Right atrium auricular region (tissue), 2 donors: ENCODE measurements around the gene TRPM1. TPM values are rescaled to one million over a fixed set of nuclear protein-coding genes. Genes with fewer than 3 reads are reported as not detected.
A peak's percentile ranks its signal among the peaks of the same experiment; 100 is the strongest.

Experiments used
- DNase-seq: peaks from one replicate; pipeline ENCODE4 v3.0.0-alpha.2; 2019; ENCODE audit warnings: low spot score
- H3K27ac ChIP-seq, 2 donors: fragments of 200-600 bp; sonication (generic); 1 replicate in 1 of 2; 2 replicates in 1 of 2; pipeline ENCODE4 v1.5.1; 2016 to 2019
- H3K27me3 ChIP-seq, 2 donors: fragments of 200-600 bp; sonication (generic); one replicate each; pipeline versions ENCODE4 v1.5.1 to v1.6.0; 2017 to 2019
- H3K36me3 ChIP-seq: fragments of 200-600 bp; sonication (generic); one replicate; pipeline ENCODE4 v1.5.1; 2016
- H3K4me1 ChIP-seq, 2 donors: fragments of 200-600 bp; sonication (generic); one replicate each; pipeline versions ENCODE4 v1.5.1 to v1.6.0; 2017 to 2019
- H3K4me3 ChIP-seq, 2 donors: fragments of 200-600 bp; sonication (generic); 1 replicate in 1 of 2; 2 replicates in 1 of 2; pipeline ENCODE4 v1.5.1; 2017 to 2019; ENCODE audit warnings: mild to moderate bottlenecking in 1 of 2, moderate library complexity in 1 of 2
- H3K9me3 ChIP-seq, 2 donors: fragments of 200-600 bp; sonication (generic); one replicate each; pipeline ENCODE4 v1.5.1; 2019
- CTCF ChIP-seq, 2 donors: fragments of 200-600 bp; sonication (generic); IDR thresholded peaks; one replicate each; pipeline ENCODE4 v1.5.1; 2019; ENCODE audit warnings: antibody characterized with exemption in 2 of 2
- total RNA-seq, 2 donors: library from RNA; depleted of rRNA; stranded (reverse); fragments of >200 nt; gene quantifications; one replicate each; pipeline ENCODE4 v1.1.0, GENCODE V29; 2016

TRPM1 gene
- not detected for total RNA-seq

- peak; percentile 32 for DNase-seq
- no peak within 1 kb of the TSS for H3K4me3 ChIP-seq
- no peaks in the 10 kb centered on the region for H3K27me3 ChIP-seq
- H3K27ac ChIP-seq, result no peak within 1 kb of the TSS
- H3K9me3 ChIP-seq, result no peaks in the 10 kb centered on the region
- H3K36me3 ChIP-seq, result no peaks in the 10 kb centered on the region
- no peaks in the 10 kb centered on the region for H3K4me1 ChIP-seq
- TF ChIP-seq CTCF (IDR thresholded peaks at IDR 0.05), result no peak
Observed at GRCh38 chr15:31101262-31102038, at the start of gene TRPM1. TRPM1 (minus strand) TSS chr15:31101725; CDS start chr15:31081355, 20,370 bp downstream.

- no peaks in the 10 kb centered on the region for H3K9me3 ChIP-seq
- H3K4me1 ChIP-seq, result no peaks in the 10 kb centered on the region
- DNase-seq, result no peak
- no peak for TF ChIP-seq CTCF (IDR thresholded peaks at IDR 0.05)
- H3K27me3 ChIP-seq, result no peaks in the 10 kb centered on the region
- H3K27ac ChIP-seq, result no peak overlapping the region
- no peak overlapping the region for H3K4me3 ChIP-seq
- no peaks in the 10 kb centered on the region for H3K36me3 ChIP-seq
Observed at GRCh38 chr15:31150732-31151231, 49.3 kb upstream of the TRPM1 start.

GRCh38 chr15:31149987-31150386 is 48.5 kb upstream of the TRPM1 start:
- TF ChIP-seq CTCF (IDR thresholded peaks at IDR 0.05), result no peak
- no peak for DNase-seq
- no peak overlapping the region for H3K27ac ChIP-seq
- no peaks in the 10 kb centered on the region for H3K27me3 ChIP-seq
- H3K4me3 ChIP-seq, result no peak overlapping the region
- no peaks in the 10 kb centered on the region for H3K36me3 ChIP-seq
- H3K4me1 ChIP-seq, result no peaks in the 10 kb centered on the region
- H3K9me3 ChIP-seq, result no peaks in the 10 kb centered on the region

- H3K27ac ChIP-seq, result no peak overlapping the region
- H3K4me3 ChIP-seq, result no peak overlapping the region
- no peaks in the 10 kb centered on the region for H3K4me1 ChIP-seq
- no peak for TF ChIP-seq CTCF (IDR thresholded peaks at IDR 0.05)
- no peaks in the 10 kb centered on the region for H3K36me3 ChIP-seq
- no peak for DNase-seq
- H3K27me3 ChIP-seq, result no peaks in the 10 kb centered on the region
- H3K9me3 ChIP-seq, result no peaks in the 10 kb centered on the region
Observed at GRCh38 chr15:31149088-31149505, 47.6 kb upstream of the TRPM1 start.

GRCh38 chr15:31148297-31149087 is 47.0 kb upstream of the TRPM1 start:
- DNase-seq, result no peak
- no peaks in the 10 kb centered on the region for H3K4me1 ChIP-seq
- no peaks in the 10 kb centered on the region for H3K9me3 ChIP-seq
- no peak overlapping the region for H3K4me3 ChIP-seq
- no peak overlapping the region for H3K27ac ChIP-seq
- H3K36me3 ChIP-seq, result no peaks in the 10 kb centered on the region
- no peaks in the 10 kb centered on the region for H3K27me3 ChIP-seq
- no peak for TF ChIP-seq CTCF (IDR thresholded peaks at IDR 0.05)
